ENCODE measurements around the gene SBF2.
A peak's percentile ranks its signal among the peaks of the same experiment; 100 is the strongest.

The SBF2 gene

GRCh38 chr11:10317151-10317755 is 23.2 kb upstream of the SBF2 start:
- DNase-seq: no peak

DNA sequence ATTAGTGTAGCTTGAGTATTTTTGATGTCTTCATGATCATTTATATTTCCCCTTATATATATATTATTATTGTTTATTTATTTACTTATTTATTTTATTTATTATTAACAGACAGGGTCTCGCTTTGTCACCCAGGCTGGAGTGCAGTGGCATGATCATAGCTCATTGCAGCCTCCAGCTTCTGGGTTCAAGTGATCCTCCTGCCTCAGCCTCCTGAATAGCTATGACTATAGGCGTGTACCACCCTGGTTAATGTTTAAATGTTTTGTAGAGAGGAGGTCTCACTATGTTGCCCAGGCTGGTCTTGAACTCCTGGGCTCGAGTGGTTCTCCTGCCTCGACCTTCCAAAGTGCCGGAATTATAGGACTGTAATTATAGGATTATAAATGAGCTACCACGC is 21.1 kb upstream of the SBF2 start:
- DNase-seq: no peak

- no peak for DNase-seq
Measured at GRCh38 chr11:10314199-10315072, 20.4 kb upstream of the SBF2 start.

GRCh38 chr11:10311802-10312201 is 17.8 kb upstream of the SBF2 start:
- DNase-seq: no peak

DNA sequence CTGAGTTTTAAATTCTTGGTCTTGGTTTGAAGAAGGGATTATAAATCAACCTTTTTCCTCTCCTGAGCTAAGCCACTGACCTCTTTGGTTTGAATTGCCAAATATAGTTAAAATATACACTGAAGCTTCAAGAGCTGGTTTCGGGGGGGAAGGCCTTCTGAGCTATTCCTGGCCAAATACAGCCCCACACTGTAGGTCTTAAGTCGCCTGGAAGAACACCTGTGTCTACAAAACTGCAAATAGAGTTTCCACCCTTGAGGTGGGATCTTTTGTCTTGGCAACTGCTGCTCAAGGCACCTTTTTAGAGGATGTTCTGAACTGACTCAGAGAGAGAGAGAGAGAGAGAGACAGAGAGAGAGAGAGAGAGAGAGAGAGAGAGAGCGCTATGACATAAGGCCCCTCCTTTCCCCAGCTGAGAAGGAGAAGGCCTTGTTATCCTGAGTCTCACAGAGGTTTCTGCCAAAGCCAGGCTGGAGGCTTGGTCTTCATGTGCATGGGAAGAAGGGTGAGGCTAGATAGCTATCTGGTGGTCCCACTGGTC is 16.4 kb upstream of the SBF2 start:
- no peak for DNase-seq

DNA sequence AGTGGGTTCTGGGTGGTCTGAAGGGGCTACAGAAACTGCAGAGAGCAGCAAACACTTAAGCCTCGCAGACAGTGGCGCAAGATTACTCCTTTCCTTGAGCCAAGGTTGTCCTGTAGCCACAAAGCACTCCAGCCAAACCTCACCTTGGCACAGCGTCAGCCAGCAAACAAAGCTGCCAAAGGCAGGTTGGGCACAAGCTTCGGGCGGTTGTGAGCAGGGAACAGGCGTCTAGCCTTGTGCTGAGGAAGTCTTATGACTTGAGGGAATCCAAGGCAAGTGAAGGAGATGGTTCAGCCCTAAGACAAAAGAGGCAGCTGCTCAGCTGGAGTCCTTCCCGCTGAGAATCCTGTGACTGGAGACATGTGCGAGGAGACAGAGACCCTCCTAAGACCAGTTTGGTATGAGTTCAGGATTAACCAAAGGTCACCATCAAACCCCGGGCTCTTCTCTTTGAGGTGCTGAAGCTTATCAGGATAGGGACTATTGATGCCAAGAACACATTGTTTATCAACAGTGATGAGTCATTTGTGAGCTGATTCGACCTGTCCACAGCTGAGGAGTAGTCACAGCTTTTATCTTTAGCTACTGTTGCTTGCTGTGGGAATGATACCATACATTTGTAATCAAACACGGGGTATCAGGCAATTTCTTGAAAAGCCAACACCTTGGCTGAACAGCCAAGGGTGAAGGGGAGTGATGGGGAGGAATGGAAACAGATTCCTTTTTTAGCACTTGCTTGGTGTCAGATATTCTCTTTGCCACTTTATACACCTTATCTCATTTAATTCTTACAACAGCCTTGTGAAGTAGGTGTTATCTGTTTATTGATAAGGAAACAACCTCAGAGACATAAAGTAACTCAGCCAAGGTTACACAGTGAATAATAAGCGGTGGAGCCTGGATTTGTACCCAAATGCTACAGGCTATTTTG is 15.4 kb upstream of the SBF2 start:
- DNase-seq: no peak

GRCh38 chr11:10308201-10308954 is 14.4 kb upstream of the SBF2 start:
- no peak for DNase-seq

GRCh38 chr11:10307400-10308200 is 13.6 kb upstream of the SBF2 start:
- peak; percentile 86 for DNase-seq

DNA sequence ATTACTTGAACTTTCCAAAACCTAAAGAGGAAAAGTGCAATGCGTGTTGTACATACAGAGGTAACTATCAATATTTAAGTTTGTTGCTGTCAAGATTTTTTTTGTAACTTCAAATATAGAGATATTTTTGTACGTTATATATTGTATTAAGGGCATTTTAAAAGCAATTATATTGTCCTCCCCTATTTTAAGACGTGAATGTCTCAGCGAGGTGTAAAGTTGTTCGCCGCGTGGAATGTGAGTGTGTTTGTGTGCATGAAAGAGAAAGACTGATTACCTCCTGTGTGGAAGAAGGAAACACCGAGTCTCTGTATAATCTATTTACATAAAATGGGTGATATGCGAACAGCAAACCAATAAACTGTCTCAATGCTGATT is 13.0 kb upstream of the SBF2 start:
- no peak for DNase-seq

DNA sequence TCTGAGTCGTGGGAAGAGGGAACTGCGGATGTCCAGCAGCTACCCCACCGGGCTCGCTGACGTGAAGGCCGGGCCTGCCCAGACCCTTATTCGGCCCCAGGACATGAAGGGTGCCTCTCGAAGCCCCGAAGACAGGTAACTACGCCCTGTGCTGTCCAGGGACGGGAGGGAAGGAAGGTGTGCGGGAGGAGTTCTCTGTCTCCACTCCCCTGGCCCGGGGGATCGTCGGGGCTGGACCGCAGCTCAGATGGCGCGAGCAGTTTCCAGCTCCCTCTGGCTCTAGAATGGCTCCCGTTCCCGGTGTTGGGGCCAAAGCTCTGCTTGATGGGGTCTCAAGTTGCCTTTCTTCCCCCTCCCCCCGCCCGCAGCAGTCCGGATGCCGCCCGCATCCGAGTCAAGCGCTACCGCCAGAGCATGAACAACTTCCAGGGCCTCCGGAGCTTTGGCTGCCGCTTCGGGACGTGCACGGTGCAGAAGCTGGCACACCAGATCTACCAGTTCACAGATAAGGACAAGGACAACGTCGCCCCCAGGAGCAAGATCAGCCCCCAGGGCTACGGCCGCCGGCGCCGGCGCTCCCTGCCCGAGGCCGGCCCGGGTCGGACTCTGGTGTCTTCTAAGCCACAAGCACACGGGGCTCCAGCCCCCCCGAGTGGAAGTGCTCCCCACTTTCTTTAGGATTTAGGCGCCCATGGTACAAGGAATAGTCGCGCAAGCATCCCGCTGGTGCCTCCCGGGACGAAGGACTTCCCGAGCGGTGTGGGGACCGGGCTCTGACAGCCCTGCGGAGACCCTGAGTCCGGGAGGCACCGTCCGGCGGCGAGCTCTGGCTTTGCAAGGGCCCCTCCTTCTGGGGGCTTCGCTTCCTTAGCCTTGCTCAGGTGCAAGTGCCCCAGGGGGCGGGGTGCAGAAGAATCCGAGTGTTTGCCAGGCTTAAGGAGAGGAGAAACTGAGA is 12.2 kb upstream of the SBF2 start:
- DNase-seq: peak; percentile 52

DNA sequence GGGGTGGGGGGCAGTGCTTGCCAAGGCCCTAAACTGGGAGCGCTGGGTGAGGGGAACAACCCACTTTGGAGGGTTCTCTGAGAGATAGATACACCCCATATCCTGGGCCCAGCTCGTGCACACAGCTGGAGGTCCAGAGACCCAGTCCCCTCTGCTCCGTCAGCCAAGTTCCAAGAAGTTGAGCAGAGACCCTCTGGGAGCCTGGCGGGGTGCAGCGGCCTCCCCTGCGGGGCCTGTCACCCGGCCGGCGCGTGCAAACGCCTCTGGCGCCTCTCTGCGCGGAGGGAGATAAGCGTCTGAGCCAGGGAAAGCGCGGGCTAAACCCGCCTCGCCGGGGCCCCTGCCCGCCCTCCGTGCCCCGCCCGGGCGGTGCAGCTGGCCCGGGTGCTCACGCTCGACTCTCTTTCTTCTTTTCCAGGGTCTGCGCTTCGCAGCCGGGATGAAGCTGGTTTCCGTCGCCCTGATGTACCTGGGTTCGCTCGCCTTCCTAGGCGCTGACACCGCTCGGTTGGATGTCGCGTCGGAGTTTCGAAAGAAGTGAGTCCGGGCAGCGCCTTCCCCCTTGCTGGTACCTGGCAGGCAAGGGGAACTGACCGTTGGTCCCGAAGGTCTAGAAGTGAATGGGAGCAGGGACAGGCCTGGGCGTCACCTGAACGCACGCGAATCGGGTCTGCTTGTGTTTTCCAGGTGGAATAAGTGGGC is 11.4 kb upstream of the SBF2 start:
- DNase-seq: peak; percentile 28

DNA sequence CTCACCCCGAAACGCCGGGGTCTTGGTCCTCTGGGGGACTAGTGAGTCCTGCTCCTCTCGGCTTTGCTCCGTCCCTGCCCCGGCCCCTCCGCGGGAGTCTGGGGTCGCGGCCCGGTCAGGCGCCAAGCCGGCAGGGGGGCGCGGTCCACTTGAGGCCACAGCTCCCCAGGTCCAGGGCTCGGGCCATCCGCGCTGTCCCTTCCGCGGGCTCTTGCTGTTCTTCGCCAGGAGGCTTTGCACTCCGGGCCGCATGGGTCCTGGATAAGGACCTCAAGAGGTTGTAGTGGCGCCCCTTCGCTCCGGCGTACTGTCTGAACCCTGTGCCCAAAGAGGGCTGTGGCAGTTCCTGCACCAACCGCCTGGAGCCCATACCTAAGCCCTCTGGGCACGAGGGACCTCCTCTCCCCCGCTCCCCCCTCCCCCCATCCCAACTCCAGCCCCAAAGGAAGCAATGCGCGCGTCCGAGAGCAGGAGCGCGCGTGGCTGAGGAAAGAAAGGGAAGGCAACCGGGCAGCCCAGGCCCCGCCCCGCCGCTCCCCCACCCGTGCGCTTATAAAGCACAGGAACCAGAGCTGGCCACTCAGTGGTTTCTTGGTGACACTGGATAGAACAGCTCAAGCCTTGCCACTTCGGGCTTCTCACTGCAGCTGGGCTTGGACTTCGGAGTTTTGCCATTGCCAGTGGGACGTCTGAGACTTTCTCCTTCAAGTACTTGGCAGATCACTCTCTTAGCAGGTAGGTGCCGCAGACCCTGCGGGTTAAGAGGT is 10.7 kb upstream of the SBF2 start, which contains the start of gene ADM:
TSS of gene ADM (plus strand) at position 579 of the 767 bp plus-strand sequence. CDS start 628 bp downstream, outside the sequence.
- DNase-seq: peak; percentile 45

GRCh38 chr11:10303558-10304363 is 9.7 kb upstream of the SBF2 start:
- peak; percentile 50 for DNase-seq

DNA sequence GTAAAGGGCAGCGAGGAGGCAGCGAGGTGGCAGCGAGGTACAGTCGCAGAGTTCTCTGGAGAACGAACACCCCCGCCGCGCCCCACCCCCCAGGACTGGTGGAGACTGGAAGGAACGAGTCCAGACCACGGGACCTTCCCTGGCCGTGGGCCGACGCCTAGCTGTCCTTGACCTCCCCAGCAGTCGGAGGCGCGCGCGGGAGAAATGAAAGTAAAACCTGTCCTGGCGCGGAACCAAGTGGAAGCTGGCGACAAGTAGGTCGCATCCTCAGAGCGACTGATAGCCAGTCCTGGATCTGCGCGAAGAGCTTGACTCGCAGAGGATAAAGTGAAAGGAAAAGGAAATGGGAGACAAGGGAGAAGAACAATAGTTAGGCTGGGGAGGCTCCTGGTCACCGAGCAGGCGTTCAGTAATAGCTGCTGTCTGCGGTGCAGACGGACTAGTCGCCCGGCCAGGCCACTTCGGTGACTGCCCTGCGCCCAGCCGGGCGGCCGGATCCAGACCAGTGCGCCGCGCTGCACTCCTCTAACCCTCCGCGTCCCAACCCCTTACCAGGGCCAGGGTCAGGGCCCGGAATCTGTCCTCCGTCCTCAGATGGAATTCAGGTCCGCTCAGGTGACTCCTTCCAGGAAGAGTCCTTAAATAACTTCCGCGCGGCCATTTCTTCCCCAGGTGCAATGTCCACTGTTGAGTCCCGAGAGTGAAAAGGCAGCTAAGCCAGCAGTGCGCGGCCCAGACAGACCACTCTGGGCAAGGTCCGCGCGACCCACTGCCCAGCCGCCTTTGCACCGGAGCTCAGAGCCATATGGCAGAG is 8.9 kb upstream of the SBF2 start:
- DNase-seq: peak; percentile 77

DNA sequence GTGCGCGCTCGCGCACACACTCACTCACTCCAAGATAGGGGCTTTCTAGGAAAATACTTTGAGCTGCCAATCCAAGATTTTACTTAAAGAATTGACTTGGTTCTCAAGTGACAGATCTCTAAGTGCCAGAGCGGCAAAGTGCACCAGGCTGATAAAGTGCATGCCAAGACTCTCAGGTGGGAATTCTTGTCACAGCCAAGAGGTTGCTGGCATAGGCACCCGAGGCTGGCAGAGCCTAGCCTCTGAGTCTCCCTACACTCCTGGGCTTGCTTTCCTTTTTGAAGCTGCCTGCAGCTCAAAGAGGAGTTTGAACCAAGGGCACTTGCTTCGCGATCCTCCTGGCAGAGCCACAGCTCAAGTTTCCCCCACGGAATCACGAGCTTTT is 8.3 kb upstream of the SBF2 start:
- no peak for DNase-seq

- no peak for DNase-seq
Measured at GRCh38 chr11:10301656-10302358, 7.8 kb upstream of the SBF2 start.
